Ascending aorta (tissue), 2 donors: ENCODE data around the gene SLC12A3. TPM values are rescaled to one million over a fixed set of nuclear protein-coding genes. Genes with fewer than 3 reads are reported as not detected.

ENCODE experiments used
- DNase-seq, 2 donors: peaks; one replicate each; pipeline ENCODE4 v3.0.0-alpha.2; 2019; ENCODE audit warnings: low spot score in 2 of 2
- H3K27ac ChIP-seq, 2 donors: fragments of 200-600 bp; sonication (generic); one replicate each; pipeline ENCODE4 v1.5.1; 2016 to 2017; ENCODE audit warnings: mild to moderate bottlenecking in 1 of 2
- H3K27me3 ChIP-seq: fragments of 200-600 bp; sonication (generic); one replicate; pipeline ENCODE4 v1.5.1; 2017
- H3K36me3 ChIP-seq, 2 donors: fragments of 200-600 bp; sonication (generic); one replicate each; pipeline ENCODE4 v1.5.1; 2016
- H3K4me1 ChIP-seq, 2 donors: fragments of 200-600 bp; sonication (generic); one replicate each; pipeline ENCODE4 v1.5.1; 2016 to 2017; ENCODE audit warnings: mild to moderate bottlenecking in 1 of 2
- H3K4me3 ChIP-seq, 2 donors: fragments of 200-600 bp; sonication (generic); one replicate each; pipeline ENCODE4 v1.5.1; 2016 to 2017; ENCODE audit warnings: mild to moderate bottlenecking in 1 of 2
- H3K9me3 ChIP-seq, 2 donors: fragments of 200-600 bp; sonication (generic); one replicate each; pipeline ENCODE4 v1.5.1; 2016
- CTCF ChIP-seq, 3 experiments: fragments of 200-600 bp in 2 of 3; fragments of 450-650 bp in 1 of 3; sonication (generic) in 2 of 3; IDR thresholded peaks; one replicate each; pipeline ENCODE4 v1.5.1; 2016 to 2019; ENCODE audit warnings: antibody characterized with exemption in 3 of 3, mild to moderate bottlenecking in 1 of 3, moderate library complexity in 1 of 3
- intact Hi-C: fragments of 100-400 bp; cut with DNase I; formaldehyde crosslinking; loops from one replicate; pipeline ENCODE4 v1.15.1; 2023
- total RNA-seq: library from RNA; depleted of rRNA; stranded (reverse); fragments of >200 nt; gene quantifications from one replicate; pipeline ENCODE4 v1.1.0, GENCODE V29; 2016

The SLC12A3 gene
- total RNA-seq, 1 donor from 2014 or later = not detected

GRCh38 chr16:56855201-56855600 is 9.8 kb upstream of the SLC12A3 start:
- H3K4me3 ChIP-seq = no peak overlapping the region
- H3K9me3 ChIP-seq = no peaks in the 10 kb centered on the region
- intact Hi-C loops = no loop called here
- TF ChIP-seq CTCF (IDR thresholded peaks at IDR 0.05) = no peak
- H3K36me3 ChIP-seq = no peaks in the 10 kb centered on the region
- no peak overlapping the region for H3K27ac ChIP-seq
- no peaks in the 10 kb centered on the region for H3K4me1 ChIP-seq
- DNase-seq = no peak
- no peaks in the 10 kb centered on the region for H3K27me3 ChIP-seq

GRCh38 chr16:56855946-56856345 is 9.1 kb upstream of the SLC12A3 start:
- no peaks in the 10 kb centered on the region for H3K36me3 ChIP-seq
- H3K27ac ChIP-seq = no peak overlapping the region
- no peak for DNase-seq
- H3K9me3 ChIP-seq = no peaks in the 10 kb centered on the region
- TF ChIP-seq CTCF (IDR thresholded peaks at IDR 0.05) = no peak
- no peaks in the 10 kb centered on the region for H3K27me3 ChIP-seq
- intact Hi-C loops = no loop called here
- no peaks in the 10 kb centered on the region for H3K4me1 ChIP-seq
- no peak overlapping the region for H3K4me3 ChIP-seq

- H3K36me3 ChIP-seq = no peaks in the 10 kb centered on the region
- H3K4me1 ChIP-seq = no peaks in the 10 kb centered on the region
- no peak overlapping the region for H3K27ac ChIP-seq
- H3K27me3 ChIP-seq = no peaks in the 10 kb centered on the region
- no peak for TF ChIP-seq CTCF (IDR thresholded peaks at IDR 0.05)
- H3K9me3 ChIP-seq = no peaks in the 10 kb centered on the region
- DNase-seq = no peak
- H3K4me3 ChIP-seq = no peak overlapping the region
- intact Hi-C loops = no loop called here
Measured at GRCh38 chr16:56856876-56857447, 8.0 kb upstream of the SLC12A3 start.

GRCh38 chr16:56858374-56858773 is 6.6 kb upstream of the SLC12A3 start:
- no peak overlapping the region for H3K27ac ChIP-seq
- no peak for DNase-seq
- no peak for TF ChIP-seq CTCF (IDR thresholded peaks at IDR 0.05)
- no peaks in the 10 kb centered on the region for H3K9me3 ChIP-seq
- H3K4me1 ChIP-seq = no peaks in the 10 kb centered on the region
- intact Hi-C loops = no loop called here
- no peaks in the 10 kb centered on the region for H3K36me3 ChIP-seq
- H3K4me3 ChIP-seq = no peak overlapping the region
- H3K27me3 ChIP-seq = no peaks in the 10 kb centered on the region

GRCh38 chr16:56859636-56860035 is 5.4 kb upstream of the SLC12A3 start:
- Histone ChIP-seq H3K27me3 (no peaks in the 10 kb centered on the region), H3K4me3 (no peak overlapping the region), H3K27ac (no peak overlapping the region), H3K9me3 (no peaks in the 10 kb centered on the region), H3K4me1 (no peaks in the 10 kb centered on the region), H3K36me3 (no peaks in the 10 kb centered on the region)
- no peak for DNase-seq
- intact Hi-C loops = no loop called here
- no peak for TF ChIP-seq CTCF (IDR thresholded peaks at IDR 0.05)
